HEK293 (cell line): Measurements from ENCODE around the gene POU5F1.

Source experiments
- CTCF ChIP-seq: fragments of 450-650 bp; formaldehyde crosslinking; IDR thresholded peaks from 2 replicates; pipeline ENCODE4 v1.5.1; 2016; ENCODE audit warnings: missing biosample characterization, missing genetic modification characterization
- KLF10 ChIP-seq: fragments of 450-650 bp; IDR thresholded peaks from 2 replicates; pipeline ENCODE4 v1.5.1; 2018; ENCODE audit warnings: missing biosample characterization, mild to moderate bottlenecking, missing genetic modification characterization
- PATZ1 ChIP-seq: fragments of 450-650 bp; formaldehyde crosslinking; IDR thresholded peaks from 2 replicates; pipeline ENCODE4 v1.5.1; 2016; ENCODE audit warnings: missing biosample characterization, missing genetic modification characterization
- YY1 ChIP-seq: fragments of 450-650 bp; formaldehyde crosslinking; IDR thresholded peaks from 2 replicates; pipeline ENCODE4 v1.5.1; 2018; ENCODE audit warnings: missing biosample characterization, missing genetic modification characterization
- ZIC2 ChIP-seq: fragments of 450-650 bp; formaldehyde crosslinking; IDR thresholded peaks from 2 replicates; pipeline ENCODE4 v1.5.1; 2016; ENCODE audit warnings: missing biosample characterization, missing genetic modification characterization
- ZNF10 ChIP-seq: fragments of 450-650 bp; formaldehyde crosslinking; IDR thresholded peaks from 2 replicates; pipeline ENCODE4 v1.5.1; 2017; ENCODE audit warnings: missing biosample characterization, missing genetic modification characterization

GRCh38 chr6:31121131-31121790 lies 49.2 kb downstream of the POU5F1 start:
- no peak for TF ChIP-seq KLF10 (tag by site-specific recombination)
- TF ChIP-seq ZNF10 = no peak
- no peak for TF ChIP-seq PATZ1 (tag by site-specific recombination)
- no peak for TF ChIP-seq ZIC2
- TF ChIP-seq YY1 (tag by site-specific recombination) = no peak
- TF ChIP-seq CTCF = no peak
